CD4-positive, alpha-beta T cell (primary cell): ENCODE data around the gene AOAH. TPM values are rescaled to one million over a fixed set of nuclear protein-coding genes. Genes with fewer than 3 reads are reported as not detected.

Experiments
- ATAC-seq: fragments of 200-7000 bp; cut with Tn5 transposase; one replicate; pipeline ENCODE4 v1.10.0; 2022; ENCODE audit warnings: mild to moderate bottlenecking; ENCODE audit not compliant: poor library complexity
- CTCF ChIA-PET: fragments of 350-600 bp; sonication (Branson Sonifier 250); formaldehyde crosslinking; loops from one replicate; lab custom pipeline; 2021; ENCODE audit warnings: antibody characterized with exemption, inconsistent platforms; lab: Charles Lee
- POLR2A ChIA-PET: fragments of 350-600 bp; sonication (Branson Sonifier 250); formaldehyde crosslinking; loops from one replicate; lab custom pipeline; 2021; ENCODE audit warnings: antibody characterized with exemption, inconsistent platforms; lab: Charles Lee
- DNase-seq, 14 experiments: peaks; one replicate each; pipeline ENCODE4 v3.0.0-alpha.2; 2013 to 2020; ENCODE audit warnings: mixed read lengths in 2 of 14
- H3K27ac ChIP-seq, 2 donors: one replicate each; pipeline versions ENCODE4 v1.5.1 to v1.7.0; 2013; ENCODE audit warnings: low read length in 2 of 2, low read depth in 1 of 2, mild to moderate bottlenecking in 1 of 2
- H3K27me3 ChIP-seq, 2 experiments: 1 replicate in 1 of 2; 2 replicates in 1 of 2; pipeline versions ENCODE4 v1.6.1 to v1.7.0; 2013; ENCODE audit warnings: low read length in 2 of 2, control low read depth in 1 of 2, mild to moderate bottlenecking in 1 of 2, moderate library complexity in 1 of 2; ENCODE audit not compliant: insufficient read depth in 2 of 2, control insufficient read depth in 1 of 2
- H3K36me3 ChIP-seq: one replicate; pipeline ENCODE4 v1.6.1; 2013; ENCODE audit warnings: low read length, control low read depth; ENCODE audit not compliant: insufficient read depth
- H3K4me1 ChIP-seq: one replicate; pipeline ENCODE4 v1.6.1; 2013; ENCODE audit warnings: low read length, control low read depth; ENCODE audit not compliant: insufficient read depth
- H3K4me3 ChIP-seq: one replicate; pipeline ENCODE4 v1.5.1; 2013; ENCODE audit warnings: mild to moderate bottlenecking, low read length, moderate library complexity
- H3K9me3 ChIP-seq, 2 experiments: 1 replicate in 1 of 2; 2 replicates in 1 of 2; pipeline versions ENCODE4 v1.6.1 to v1.7.0; 2013; ENCODE audit warnings: low read length in 2 of 2, mild to moderate bottlenecking in 2 of 2, control low read depth in 1 of 2, moderate library complexity in 1 of 2; ENCODE audit not compliant: control insufficient read depth in 1 of 2, insufficient read depth in 1 of 2
- H3K27ac Mint-ChIP-seq: one replicate; pipeline ENCODE4 v1.8.0; 2020; ENCODE audit warnings: mixed read lengths
- H3K27me3 Mint-ChIP-seq: one replicate; pipeline ENCODE4 v1.8.0; 2021; ENCODE audit warnings: mixed read lengths
- H3K36me3 Mint-ChIP-seq: one replicate; pipeline ENCODE4 v1.8.0; 2021; ENCODE audit warnings: low read depth, mixed read lengths
- H3K4me1 Mint-ChIP-seq: one replicate; pipeline ENCODE4 v1.8.0; 2021; ENCODE audit warnings: low read depth, mixed read lengths
- H3K4me3 Mint-ChIP-seq: one replicate; pipeline ENCODE4 v1.8.0; 2020; ENCODE audit warnings: mild to moderate bottlenecking, mixed read lengths
- H3K9me3 Mint-ChIP-seq: one replicate; pipeline ENCODE4 v1.8.0; 2020; ENCODE audit warnings: mixed read lengths
- CTCF ChIP-seq: fragments of 200-600 bp; IDR thresholded peaks from one replicate; pipeline ENCODE4 v1.8.0; 2022; ENCODE audit warnings: antibody characterized with exemption, mild to moderate bottlenecking
- intact Hi-C, 2 experiments: fragments of 100-400 bp; cut with DNase I in 1 of 2; cut with micrococcal nuclease in 1 of 2; formaldehyde crosslinking; loops; one replicate each; pipeline versions ENCODE4 v1.15.1 to v1.9.0; 2023 to 2025; cut with DNase I, micrococcal nuclease
- total RNA-seq, 174 experiments: library from RNA in 2 of 174; stranded (reverse) in 2 of 174; gene quantifications; one replicate each; pipeline ENCODE4 v1.2.3 and lab custom pipeline; 2021 to 2026

Gene AOAH
- total RNA-seq, 2 experiments from 2014 or later = 27.5 to 30.3 TPM

DNA sequence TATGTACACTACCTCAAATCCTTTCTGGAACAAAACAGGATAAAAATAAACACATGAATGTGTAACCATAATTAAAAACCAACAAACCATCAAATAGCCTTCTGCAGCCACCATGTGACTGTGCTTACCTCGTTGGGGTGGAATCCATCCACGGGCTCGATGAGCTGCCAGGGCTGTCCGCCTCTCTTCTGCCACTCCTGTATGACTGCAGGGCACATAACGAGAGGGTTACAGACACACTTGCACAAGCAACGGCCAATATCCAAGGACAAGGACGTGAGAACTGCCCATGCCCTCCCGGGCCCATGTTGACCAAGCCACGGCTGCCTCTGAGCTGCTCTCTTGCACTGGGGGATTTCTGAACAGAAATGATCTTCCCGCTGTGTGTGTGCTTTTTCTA lies 202.4 kb downstream of the AOAH start:
- POLR2A ChIA-PET = no interaction called here
- no peak for ATAC-seq

DNA sequence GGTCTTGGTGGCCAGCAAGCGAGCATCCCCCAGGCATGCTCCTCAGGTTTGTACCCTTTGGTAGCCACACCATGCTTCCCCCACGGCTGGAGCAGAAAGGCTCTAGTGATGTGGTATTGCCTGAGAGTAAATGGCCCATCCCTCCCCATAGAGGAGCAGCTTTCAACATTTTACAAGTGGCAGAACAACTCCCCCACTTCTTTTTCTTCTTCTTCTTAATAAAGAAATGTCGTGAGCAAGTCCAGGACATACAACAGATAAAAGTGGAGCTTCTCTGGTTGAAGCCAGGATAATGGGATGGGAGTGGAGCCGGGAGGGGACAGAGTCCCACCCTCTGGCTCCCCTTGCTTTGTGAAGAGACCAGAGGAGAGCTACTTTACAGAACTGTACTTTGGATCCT lies 203.2 kb downstream of the AOAH start:
- DNase-seq (no peak), ATAC-seq (no peak)
- no peak for TF ChIP-seq CTCF
- H3K27ac Mint-ChIP-seq = no peak overlapping the region
- H3K27ac ChIP-seq = no peak overlapping the region
- peaks cover 29% of the 10 kb centered on the region for H3K36me3 Mint-ChIP-seq
- H3K4me1 ChIP-seq = no peaks in the 10 kb centered on the region
- H3K4me1 Mint-ChIP-seq = no peaks in the 10 kb centered on the region
- no peaks in the 10 kb centered on the region for H3K9me3 ChIP-seq
- H3K27me3 Mint-ChIP-seq = no peaks in the 10 kb centered on the region
- no peaks in the 10 kb centered on the region for H3K27me3 ChIP-seq
- H3K4me3 ChIP-seq = no peak overlapping the region
- no peaks in the 10 kb centered on the region for H3K36me3 ChIP-seq
- no peak overlapping the region for H3K4me3 Mint-ChIP-seq
- CTCF ChIA-PET = no interaction called here
- intact Hi-C loops = no loop called here
- POLR2A ChIA-PET = no interaction called here
- no peaks in the 10 kb centered on the region for H3K9me3 Mint-ChIP-seq

More for the DNA sequence above, 202.4 kb downstream of the AOAH start:
- no peak for TF ChIP-seq CTCF
- H3K36me3 Mint-ChIP-seq = peaks cover 29% of the 10 kb centered on the region
- Histone ChIP-seq H3K27me3 (no peaks in the 10 kb centered on the region), H3K27ac (no peak overlapping the region), H3K9me3 (no peaks in the 10 kb centered on the region), H3K36me3 (no peaks in the 10 kb centered on the region), H3K4me3 (no peak overlapping the region), H3K4me1 (no peaks in the 10 kb centered on the region)
- DNase-seq = no peak
- no peak overlapping the region for H3K27ac Mint-ChIP-seq
- no peaks in the 10 kb centered on the region for H3K4me1 Mint-ChIP-seq
- no peaks in the 10 kb centered on the region for H3K27me3 Mint-ChIP-seq
- intact Hi-C loops = no loop called here
- H3K9me3 Mint-ChIP-seq = no peaks in the 10 kb centered on the region
- H3K4me3 Mint-ChIP-seq = no peak overlapping the region
- CTCF ChIA-PET = no interaction called here

DNA sequence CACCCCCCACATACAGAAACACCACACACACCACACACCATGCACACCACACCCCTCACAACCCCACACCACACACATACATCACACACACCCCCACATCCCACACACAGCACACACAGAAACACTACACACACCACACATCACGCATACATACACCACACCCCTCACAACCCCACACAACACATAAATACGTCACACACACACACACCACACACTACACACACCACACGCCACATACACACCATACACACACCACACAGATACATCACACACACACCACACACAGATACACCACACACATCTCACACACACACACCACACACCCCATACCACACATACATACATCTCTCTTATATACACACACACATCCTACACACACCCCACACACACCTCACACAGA lies 208.4 kb downstream of the AOAH start:
- DNase-seq = no peak
- ATAC-seq = no peak
- TF ChIP-seq CTCF = no peak
- ChIA-PET POLR2A (no interaction called here), CTCF (no interaction called here)
- Histone ChIP-seq H3K4me1 (no peaks in the 10 kb centered on the region), H3K9me3 (no peaks in the 10 kb centered on the region), H3K27ac (no peak overlapping the region), H3K36me3 (no peaks in the 10 kb centered on the region), H3K27me3 (no peaks in the 10 kb centered on the region), H3K4me3 (no peak overlapping the region)
- Mint-ChIP-seq H3K4me3 (no peak overlapping the region), H3K9me3 (no peaks in the 10 kb centered on the region), H3K4me1 (no peaks in the 10 kb centered on the region), H3K27me3 (no peaks in the 10 kb centered on the region), H3K36me3 (peaks cover 16% of the 10 kb centered on the region), H3K27ac (no peak overlapping the region)
- intact Hi-C loops = no loop called here
